Small intestine (tissue), 7 donors: ENCODE data around the gene RASGRF1. TPM values are rescaled to one million over a fixed set of nuclear protein-coding genes. Genes with fewer than 3 reads are reported as not detected.

Source experiments
- DNase-seq, 2 donors: peaks; one replicate each; pipeline versions ENCODE4 v3.0.0 to v3.0.0-alpha.2; 2013
- FAIRE-seq: peaks from 2 replicates; lab custom pipeline; 2012; peaks lifted over from hg19 to GRCh38; lab: Jason Lieb, UNC
- H3K27ac ChIP-seq, 3 donors: one replicate each; pipeline ENCODE4 v1.5.1; 2013; ENCODE audit warnings: low read length in 2 of 3, mild to moderate bottlenecking in 2 of 3, control low read depth in 1 of 3, inconsistent platforms in 1 of 3, low read depth in 1 of 3, moderate library complexity in 1 of 3
- H3K27me3 ChIP-seq, 3 donors: one replicate each; pipeline ENCODE4 v1.6.1; 2013; ENCODE audit warnings: low read length in 3 of 3, inconsistent platforms in 1 of 3; ENCODE audit not compliant: control insufficient read depth in 3 of 3, insufficient read depth in 3 of 3
- H3K36me3 ChIP-seq, 3 donors: one replicate each; pipeline ENCODE4 v1.6.1; 2013; ENCODE audit warnings: low read length in 3 of 3, inconsistent platforms in 1 of 3, low read depth in 1 of 3, mild to moderate bottlenecking in 1 of 3, moderate library complexity in 1 of 3; ENCODE audit not compliant: control insufficient read depth in 3 of 3, insufficient read depth in 2 of 3
- H3K4me1 ChIP-seq, 3 donors: one replicate each; pipeline ENCODE4 v1.6.1; 2013; ENCODE audit warnings: low read length in 2 of 3, inconsistent platforms in 1 of 3, low read depth in 1 of 3, mild to moderate bottlenecking in 1 of 3, moderate library complexity in 1 of 3; ENCODE audit not compliant: control insufficient read depth in 3 of 3, insufficient read depth in 2 of 3
- H3K4me3 ChIP-seq, 3 donors: one replicate each; pipeline ENCODE4 v1.5.1; 2013; ENCODE audit warnings: low read length in 3 of 3, control low read depth in 1 of 3, inconsistent platforms in 1 of 3, low read depth in 1 of 3, mild to moderate bottlenecking in 1 of 3, moderate library complexity in 1 of 3
- H3K9me3 ChIP-seq, 2 donors: one replicate each; pipeline ENCODE4 v1.6.1; 2013; ENCODE audit warnings: low read depth in 1 of 2, low read length in 1 of 2; ENCODE audit not compliant: control insufficient read depth in 2 of 2, insufficient read depth in 1 of 2
- WGBS, 3 donors: extraction: QIAGEN DNeasy Blood & Tissue Kit; methylation state at CpG; one replicate each; pipeline ENCODE4 v1.1.7; 2013; 5-methylcytosine and 5-hydroxymethylcytosine counted together
- polyA plus RNA-seq, 4 donors: library from polyadenylated mRNA; stranded (reverse) in 3 of 4; unstranded in 1 of 4; fragments of 200-250 nt in 3 of 4; fragments of 120-200 nt in 1 of 4; gene quantifications; one replicate each; pipeline versions ENCODE4 v1.2.1 to v1.2.3, GENCODE V29; 2013
- donor health status: healthy with polysubstance abuse.
- donor health status: control.
- donor health status: control.
- donor health status: Bipolar disorder and iron deficiency.
- donor health status: healthy.

The RASGRF1 gene
- polyA plus RNA-seq, 4 donors: 0.10 to 0.49 TPM; not detected in 2

GRCh38 chr15:79035814-79036213 is 54.8 kb downstream of the RASGRF1 start:
- H3K4me1 ChIP-seq: no peaks in the 10 kb centered on the region
- 36 to 41% (median 37%) methylated on average over 18 of the region's 18 CpGs for WGBS, 3 donors

GRCh38 chr15:79035111-79035601 is 55.4 kb downstream of the RASGRF1 start:
- no peak overlapping the region for H3K4me3 ChIP-seq
- H3K27ac ChIP-seq: no peak overlapping the region
- peaks cover 0 to 14% (median 4%) of the 10 kb centered on the region in 3 donors for H3K27me3 ChIP-seq
- peaks cover 0 to 7% of the 10 kb centered on the region in 2 donors for H3K9me3 ChIP-seq
- 54 to 57% (median 54%) methylated on average over 11 of the region's 11 CpGs for WGBS, 3 donors
- DNase-seq (no peak), FAIRE-seq (no peak)
- H3K36me3 ChIP-seq: no peaks in the 10 kb centered on the region
- H3K4me1 ChIP-seq: no peaks in the 10 kb centered on the region

More at GRCh38 chr15:79035814-79036213, 54.8 kb downstream of the RASGRF1 start:
- no peak for FAIRE-seq
- Histone ChIP-seq H3K9me3 (peaks cover 0 to 7% of the 10 kb centered on the region in 2 donors), H3K4me3 (no peak overlapping the region), H3K36me3 (no peaks in the 10 kb centered on the region), H3K27me3 (peaks cover 0 to 14% (median 4%) of the 10 kb centered on the region in 3 donors), H3K27ac (no peak overlapping the region)
- no peak for DNase-seq

DNA sequence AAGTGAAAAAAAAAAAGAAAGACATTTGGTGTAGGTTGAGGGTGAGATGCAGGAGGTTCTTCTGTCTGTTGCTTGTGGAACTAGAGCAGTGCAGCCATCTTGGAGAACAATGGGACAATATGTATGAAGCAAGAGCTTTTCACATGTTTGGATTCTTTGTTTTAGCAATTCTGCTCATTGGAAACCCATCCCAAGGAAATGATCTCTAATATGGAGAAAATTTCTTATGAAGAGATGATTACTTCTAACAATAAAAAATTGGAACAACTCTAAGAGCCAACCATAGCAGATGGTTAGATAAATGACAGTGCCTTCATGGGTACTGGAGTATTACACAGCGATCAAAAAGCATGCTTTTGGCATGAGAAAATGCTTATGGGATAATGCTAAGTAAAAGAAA is 56.3 kb downstream of the RASGRF1 start:
- DNase-seq (no peak), FAIRE-seq (no peak)
- Histone ChIP-seq H3K4me1 (no peaks in the 10 kb centered on the region), H3K4me3 (no peak overlapping the region), H3K27me3 (peaks cover 0 to 14% (median 4%) of the 10 kb centered on the region in 3 donors), H3K36me3 (no peaks in the 10 kb centered on the region), H3K27ac (no peak overlapping the region), H3K9me3 (peaks cover 0 to 7% of the 10 kb centered on the region in 2 donors)
- 89 to 93% (median 90%) methylated on average over 1 of the region's 1 CpG for WGBS, 3 donors

- DNase-seq (no peak), FAIRE-seq (no peak)
- H3K9me3 ChIP-seq: peaks cover 0 to 4% of the 10 kb centered on the region in 2 donors
- no peak overlapping the region for H3K4me3 ChIP-seq
- no peak overlapping the region for H3K27ac ChIP-seq
- H3K36me3 ChIP-seq: no peaks in the 10 kb centered on the region
- H3K27me3 ChIP-seq: peaks cover 0 to 14% (median 4%) of the 10 kb centered on the region in 3 donors
- WGBS, 3 donors: 33 to 43% (median 38%) methylated on average over 6 of the region's 6 CpGs
- H3K4me1 ChIP-seq: no peaks in the 10 kb centered on the region
Measured at GRCh38 chr15:79032656-79033055, 57.9 kb downstream of the RASGRF1 start.

GRCh38 chr15:79031821-79032220 is 58.8 kb downstream of the RASGRF1 start:
- Histone ChIP-seq H3K27ac (no peak overlapping the region), H3K27me3 (peaks cover 0 to 14% (median 4%) of the 10 kb centered on the region in 3 donors), H3K4me3 (no peak overlapping the region), H3K36me3 (no peaks in the 10 kb centered on the region), H3K4me1 (no peaks in the 10 kb centered on the region), H3K9me3 (peaks cover 0 to 4% of the 10 kb centered on the region in 2 donors)
- WGBS, 3 donors: 80 to 90% (median 80%) methylated on average over 12 of the region's 12 CpGs
- no peak for FAIRE-seq
- no peak for DNase-seq

GRCh38 chr15:79031201-79031600 is 59.4 kb downstream of the RASGRF1 start:
- no peak for FAIRE-seq
- no peak overlapping the region for H3K4me3 ChIP-seq
- 80 to 90% (median 84%) methylated on average over 9 of the region's 9 CpGs for WGBS, 3 donors
- no peaks in the 10 kb centered on the region for H3K4me1 ChIP-seq
- peaks cover 0 to 12% (median 6%) of the 10 kb centered on the region in 3 donors for H3K27me3 ChIP-seq
- H3K9me3 ChIP-seq: peaks cover 0 to 4% of the 10 kb centered on the region in 2 donors
- DNase-seq: no peak
- H3K27ac ChIP-seq: no peak overlapping the region
- no peaks in the 10 kb centered on the region for H3K36me3 ChIP-seq

- DNase-seq (no peak), FAIRE-seq (no peak)
- no peak overlapping the region for H3K27ac ChIP-seq
- H3K9me3 ChIP-seq: peaks cover 0 to 8% of the 10 kb centered on the region in 2 donors
- H3K27me3 ChIP-seq: peaks cover 0 to 6% (median 5%) of the 10 kb centered on the region in 3 donors
- H3K4me3 ChIP-seq: no peak overlapping the region
- H3K36me3 ChIP-seq: no peaks in the 10 kb centered on the region
- H3K4me1 ChIP-seq: no peaks in the 10 kb centered on the region
- WGBS, 3 donors: 76 to 84% (median 80%) methylated on average over 4 of the region's 4 CpGs
Measured at GRCh38 chr15:79030470-79030869, 60.1 kb downstream of the RASGRF1 start.

DNA sequence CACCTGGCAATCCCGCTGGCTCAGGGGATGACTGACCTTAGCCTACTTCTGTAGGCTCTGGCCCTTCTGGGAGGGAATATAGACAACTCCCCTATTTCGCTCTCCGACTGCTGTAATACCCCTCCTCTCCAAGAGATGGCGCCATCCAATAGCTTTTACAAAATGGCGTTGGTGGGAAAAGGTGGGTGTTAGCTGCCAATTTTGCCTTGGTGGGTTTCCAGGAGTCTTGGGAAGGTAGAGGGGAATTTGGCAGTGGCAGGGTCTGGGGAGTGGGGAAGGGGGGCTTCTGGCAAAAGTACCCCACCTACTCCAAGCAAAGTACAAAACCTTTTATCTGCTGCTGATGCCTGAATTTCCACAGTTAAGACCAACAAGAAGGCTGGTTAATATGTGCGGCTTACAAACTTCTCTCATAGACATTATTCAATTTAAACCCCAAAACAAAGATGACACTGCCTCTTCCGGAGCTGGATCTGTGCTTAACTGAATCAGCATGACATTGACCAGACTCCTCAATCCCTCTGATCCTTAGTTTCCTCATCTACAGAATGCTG is 62.1 kb downstream of the RASGRF1 start:
- peak; percentile 9 to 50 for DNase-seq
- FAIRE-seq: no peak
- 29 to 45% (median 40%) methylated on average over 7 of the region's 7 CpGs for WGBS, 3 donors

More for the DNA sequence above, 62.1 kb downstream of the RASGRF1 start:
- Histone ChIP-seq H3K36me3 (no peaks in the 10 kb centered on the region), H3K9me3 (peaks cover 0 to 13% of the 10 kb centered on the region in 2 donors), H3K27me3 (peaks cover 0 to 2% (median 0%) of the 10 kb centered on the region in 3 donors), H3K4me3 (no peak overlapping the region), H3K4me1 (peaks cover 0 to 1% (median 0%) of the 10 kb centered on the region in 3 donors), H3K27ac (no peak overlapping the region)
